DMS79 treated with DMSO at 0.1 percent for 48 hours (cell line): Measurements from ENCODE around the gene SERPINA4.

Experiments
- DNase-seq: peaks from one replicate; lab custom pipeline; 2025; lab: John Stamatoyannopoulos, UW

The SERPINA4 gene

GRCh38 chr14:94560751-94561655, at the start of gene SERPINA4:
TSS of gene SERPINA4 (plus strand) at chr14:94561442. CDS start at chr14:94563483, 2,041 bp downstream.
- DNase-seq: no peak

- DNase-seq: no peak
Measured at GRCh38 chr14:94514351-94514750, 46.9 kb upstream of the SERPINA4 start.

- no peak for DNase-seq
Measured at GRCh38 chr14:94515426-94515825, 45.8 kb upstream of the SERPINA4 start.

- no peak for DNase-seq
Measured at GRCh38 chr14:94515856-94516255, 45.4 kb upstream of the SERPINA4 start.

- no peak for DNase-seq
Measured at GRCh38 chr14:94517248-94517640, 44.0 kb upstream of the SERPINA4 start.

- no peak for DNase-seq
Measured at GRCh38 chr14:94517641-94518257, 43.5 kb upstream of the SERPINA4 start.

- no peak for DNase-seq
Measured at GRCh38 chr14:94521375-94522114, 39.7 kb upstream of the SERPINA4 start.

GRCh38 chr14:94522115-94522724, 39.0 kb upstream of the SERPINA4 start:
- DNase-seq: no peak

GRCh38 chr14:94523265-94523664, 38.0 kb upstream of the SERPINA4 start:
- no peak for DNase-seq

- no peak for DNase-seq
Measured at GRCh38 chr14:94524093-94524492, 37.1 kb upstream of the SERPINA4 start.

- no peak for DNase-seq
Measured at GRCh38 chr14:94531187-94531586, 30.1 kb upstream of the SERPINA4 start.

GRCh38 chr14:94532447-94532846, 28.8 kb upstream of the SERPINA4 start:
- no peak for DNase-seq

- DNase-seq: no peak
Measured at GRCh38 chr14:94535506-94535905, 25.7 kb upstream of the SERPINA4 start.

- DNase-seq: no peak
Measured at GRCh38 chr14:94536836-94537235, 24.4 kb upstream of the SERPINA4 start.

- DNase-seq: no peak
Measured at GRCh38 chr14:94538070-94538740, 23.0 kb upstream of the SERPINA4 start.

- no peak for DNase-seq
Measured at GRCh38 chr14:94539181-94539580, 22.1 kb upstream of the SERPINA4 start.

- DNase-seq: no peak
Measured at GRCh38 chr14:94540031-94540794, 21.0 kb upstream of the SERPINA4 start.

GRCh38 chr14:94541234-94541975, 19.8 kb upstream of the SERPINA4 start:
- DNase-seq: no peak

GRCh38 chr14:94542111-94542810, 19.0 kb upstream of the SERPINA4 start:
- DNase-seq: no peak
